ENCODE data around the gene SPOCK1. TPM values are rescaled to one million over a fixed set of nuclear protein-coding genes. Genes with fewer than 3 reads are reported as not detected.

Gene SPOCK1
- total RNA-seq, 1 donor from 2014 or later, result 0.20 TPM

DNA sequence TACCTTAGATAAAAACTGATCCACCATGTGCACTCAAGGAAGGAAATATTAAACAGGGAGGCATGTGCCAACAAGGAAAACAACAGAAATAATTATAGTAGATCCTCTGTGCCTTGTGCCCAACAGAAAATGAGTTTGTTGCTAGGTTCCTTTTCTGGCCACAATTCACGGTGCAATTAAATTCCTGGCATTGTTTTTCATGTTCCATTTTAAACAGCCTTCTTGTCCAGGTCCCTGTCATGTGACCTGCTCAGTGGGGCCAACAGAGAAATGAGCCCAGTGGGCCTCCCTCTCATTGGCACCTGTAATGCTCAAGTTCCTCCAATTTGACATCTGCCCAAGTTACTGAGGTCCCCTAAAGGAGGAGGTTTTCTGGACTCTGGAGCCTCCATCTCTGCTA, 56.5 kb downstream of the SPOCK1 start:
- peak in 1 of 2 donors; percentile 66 for DNase-seq (ENCODE audit: low read depth in 2 of 2)

DNA sequence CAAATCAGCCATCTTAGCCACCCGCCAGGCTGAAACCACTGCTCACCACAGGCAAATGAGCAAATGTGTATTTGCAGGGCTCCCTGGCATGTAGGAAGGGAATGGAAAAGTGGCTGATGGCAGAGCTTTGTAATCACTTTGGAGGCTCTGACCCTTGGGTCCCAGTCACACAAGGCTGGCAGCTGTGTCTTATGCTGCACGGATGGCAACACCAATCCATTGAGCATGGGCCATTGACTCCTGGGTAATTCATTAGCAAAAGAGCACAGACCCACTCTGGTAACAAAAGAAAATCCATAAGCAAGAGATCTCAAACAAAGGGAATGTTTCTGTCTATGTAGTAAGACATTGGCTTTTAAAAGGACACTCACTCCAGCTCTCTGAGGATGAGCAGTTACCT, 57.6 kb downstream of the SPOCK1 start:
- DNase-seq (ENCODE audit: low read depth in 2 of 2), result no peak

DNA sequence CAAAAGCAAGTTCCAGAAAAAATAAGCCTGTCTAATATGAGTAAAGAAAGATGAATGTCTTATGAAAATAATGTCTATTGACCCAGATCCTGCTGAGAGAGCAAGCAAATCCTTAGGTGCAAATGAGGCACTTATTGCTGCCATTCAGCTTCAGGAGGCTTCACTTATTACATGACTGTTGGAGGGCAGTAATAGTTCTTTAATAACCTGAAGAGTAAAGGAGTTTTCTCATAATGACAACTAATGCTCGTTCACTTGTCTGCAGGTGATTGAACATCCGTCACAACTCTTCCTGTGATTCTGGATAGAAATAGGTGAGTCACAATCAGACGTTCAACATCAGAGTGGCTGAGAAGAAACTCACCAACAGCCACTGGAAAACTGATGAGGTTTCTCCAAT, 58.3 kb downstream of the SPOCK1 start:
- DNase-seq (ENCODE audit: low read depth in 2 of 2), result no peak

DNA sequence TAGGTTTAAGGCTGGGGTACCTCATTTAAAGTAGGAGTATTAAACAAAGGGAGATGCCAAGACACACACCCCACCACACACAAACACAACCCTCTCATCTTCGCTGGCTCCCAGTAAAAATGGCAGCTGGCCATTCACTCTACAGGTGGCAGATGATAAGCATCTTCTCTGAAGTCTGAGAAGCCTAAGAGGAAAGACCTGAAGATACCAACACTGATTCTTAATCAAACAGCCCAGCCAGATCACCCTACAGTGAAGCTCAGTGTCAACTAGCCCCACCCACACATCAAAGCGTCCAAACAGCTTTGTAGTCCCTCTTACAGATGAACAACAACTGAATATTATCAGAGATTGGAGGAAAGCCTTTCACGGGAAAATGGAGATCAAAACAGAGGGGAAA, 59.5 kb downstream of the SPOCK1 start:
- DNase-seq (ENCODE audit: low read depth in 2 of 2), result no peak

DNA sequence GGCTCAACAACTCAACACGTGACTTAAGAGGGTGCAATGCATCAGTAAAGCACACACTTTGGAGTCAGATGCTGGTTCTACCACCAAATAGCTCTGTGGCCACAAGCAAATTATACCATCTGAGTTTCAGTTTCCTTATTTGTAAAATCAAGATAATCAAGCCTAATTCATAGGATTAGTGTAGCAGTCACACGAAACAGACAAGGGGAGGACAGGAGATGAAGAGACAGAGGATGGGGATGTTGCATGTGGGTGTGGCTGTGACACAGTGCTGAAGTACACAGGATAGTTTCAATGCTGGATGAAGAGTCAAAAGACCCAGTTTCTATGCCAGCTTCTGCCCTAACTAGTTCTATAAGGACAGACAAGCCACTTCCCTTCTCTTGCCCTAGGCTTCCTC, 60.2 kb downstream of the SPOCK1 start:
- DNase-seq (ENCODE audit: low read depth in 2 of 2), result no peak

DNA sequence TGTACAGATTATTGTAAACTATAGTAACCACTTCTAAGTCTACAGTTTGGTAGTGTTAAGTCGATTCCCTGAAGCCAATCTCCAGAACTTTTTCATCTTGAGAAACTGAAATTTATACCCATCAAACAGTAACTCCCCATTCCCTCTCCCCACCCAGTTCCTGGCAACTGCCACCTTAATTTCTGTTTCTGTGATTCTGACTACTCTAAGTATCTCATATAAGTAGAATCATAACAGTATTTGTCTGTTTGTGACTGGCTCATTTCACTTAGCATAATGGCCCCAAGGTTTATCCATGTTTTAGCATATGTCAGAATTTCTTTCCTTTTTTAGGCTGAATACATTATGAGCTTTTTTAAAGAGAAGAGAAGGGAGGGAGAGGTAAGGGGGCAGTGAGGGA, 61.4 kb downstream of the SPOCK1 start:
- no peak for DNase-seq (ENCODE audit: low read depth in 2 of 2)

DNA sequence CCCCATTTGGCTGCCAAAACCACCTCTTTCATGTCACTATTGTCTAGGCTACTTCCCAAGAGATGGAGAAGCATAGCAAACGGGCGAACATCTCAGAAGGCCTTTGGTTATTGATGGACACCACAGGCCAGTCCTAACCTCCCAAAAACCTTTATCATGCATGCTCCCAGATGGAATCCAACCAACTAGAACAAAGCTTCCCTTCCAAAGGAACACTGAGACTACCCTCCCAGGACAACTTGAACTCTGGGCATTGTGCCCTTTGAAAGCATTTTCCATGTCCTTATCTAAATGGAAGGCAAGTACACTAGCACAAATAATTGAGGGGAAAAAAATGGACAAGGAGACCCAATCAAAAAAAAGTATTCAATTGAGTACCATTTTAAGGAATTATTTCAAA, 65.6 kb downstream of the SPOCK1 start:
- DNase-seq (ENCODE audit: low read depth in 2 of 2), result no peak

DNA sequence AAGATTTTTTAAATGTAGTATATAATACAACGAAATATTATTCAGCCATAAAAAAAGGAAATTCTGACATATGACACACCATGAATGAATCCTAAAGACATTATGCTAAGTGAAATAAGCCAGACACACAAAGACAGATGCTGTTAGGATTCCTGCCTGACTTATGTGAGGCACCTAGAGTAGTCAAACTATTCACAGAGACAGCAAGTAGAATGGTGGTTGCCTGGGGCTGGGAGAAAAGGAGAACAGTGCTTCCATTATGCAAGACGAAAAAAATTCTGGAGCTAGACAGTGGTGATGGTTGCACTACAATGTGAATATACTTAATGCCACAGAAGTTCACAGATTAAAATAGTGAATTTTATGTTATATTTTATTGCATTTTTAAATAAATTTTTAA, 66.8 kb downstream of the SPOCK1 start:
- DNase-seq (ENCODE audit: low read depth in 2 of 2), result no peak

DNA sequence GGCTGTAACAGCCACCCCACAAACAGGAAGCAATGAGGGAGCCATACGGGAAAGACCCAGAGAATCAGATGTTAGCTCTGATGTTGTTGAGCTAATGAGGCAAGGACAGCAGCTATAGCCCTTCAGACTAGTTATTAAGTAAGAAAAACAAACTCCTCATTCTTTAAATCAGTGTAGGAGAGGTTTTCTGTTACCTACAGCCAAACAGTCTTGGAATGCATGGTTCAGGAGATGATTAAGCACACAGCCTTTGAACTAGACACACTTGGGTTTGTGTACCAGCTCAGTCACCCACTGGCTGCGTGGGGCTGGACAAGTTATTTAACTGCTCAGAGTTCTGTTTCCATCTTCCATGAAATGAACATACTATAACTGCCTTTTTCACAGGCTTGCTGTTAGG, 68.1 kb downstream of the SPOCK1 start:
- no peak for DNase-seq (ENCODE audit: low read depth in 2 of 2)

DNA sequence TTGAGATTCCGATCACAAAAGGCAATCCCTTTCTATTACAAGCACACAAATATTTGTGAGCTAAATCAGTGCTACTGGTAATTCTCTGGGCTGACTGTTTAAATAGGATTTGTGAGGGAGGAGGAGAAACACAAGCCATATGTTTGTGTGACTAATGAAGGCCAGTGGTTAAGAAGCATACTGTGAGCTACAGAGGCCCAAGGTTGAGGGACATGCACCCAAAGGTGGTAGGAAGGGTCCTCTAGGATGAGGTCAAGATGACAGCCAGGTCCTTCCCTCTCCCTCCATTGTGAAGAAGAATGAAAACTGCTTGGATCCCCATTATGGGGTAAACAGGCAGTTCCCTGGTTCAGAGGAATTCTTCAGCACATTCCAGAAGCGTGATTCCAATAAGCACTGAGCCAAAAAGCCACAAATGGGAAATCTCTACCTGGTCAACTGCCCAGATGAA, 83.9 kb downstream of the SPOCK1 start:
- DNase-seq (ENCODE audit: low read depth in 2 of 2), result peak in 1 of 2 donors; percentile 5

DNA sequence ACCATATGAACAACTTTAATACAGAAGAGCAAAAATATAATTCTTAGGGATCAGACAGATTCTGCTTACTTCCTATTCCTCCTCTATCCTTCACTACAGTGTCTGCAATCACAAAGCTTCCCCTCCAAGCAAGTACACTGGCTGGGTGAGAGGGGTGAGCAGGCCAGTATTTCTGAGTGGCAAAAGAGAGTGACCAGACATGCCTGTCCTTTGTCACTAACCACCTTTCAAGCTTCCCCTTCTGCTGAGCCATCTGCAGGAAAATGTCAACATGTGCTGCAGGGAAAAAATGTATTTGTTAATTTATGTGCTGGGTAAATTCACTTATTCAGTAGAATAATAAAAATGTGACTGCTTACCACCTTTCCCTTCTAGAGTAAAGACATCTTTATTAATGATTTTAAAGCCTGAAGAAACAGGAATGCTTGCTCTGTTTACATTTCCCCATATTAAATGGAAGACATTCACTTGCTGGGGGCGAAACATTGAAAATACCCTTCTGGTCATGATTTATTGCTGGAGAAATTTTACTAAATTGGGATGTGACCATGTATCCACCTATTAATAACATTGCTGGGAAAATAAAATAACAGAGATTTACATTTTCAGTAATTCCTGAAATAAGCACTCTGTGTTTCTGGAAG, 84.9 kb downstream of the SPOCK1 start:
- DNase-seq (ENCODE audit: low read depth in 2 of 2), result no peak

DNA sequence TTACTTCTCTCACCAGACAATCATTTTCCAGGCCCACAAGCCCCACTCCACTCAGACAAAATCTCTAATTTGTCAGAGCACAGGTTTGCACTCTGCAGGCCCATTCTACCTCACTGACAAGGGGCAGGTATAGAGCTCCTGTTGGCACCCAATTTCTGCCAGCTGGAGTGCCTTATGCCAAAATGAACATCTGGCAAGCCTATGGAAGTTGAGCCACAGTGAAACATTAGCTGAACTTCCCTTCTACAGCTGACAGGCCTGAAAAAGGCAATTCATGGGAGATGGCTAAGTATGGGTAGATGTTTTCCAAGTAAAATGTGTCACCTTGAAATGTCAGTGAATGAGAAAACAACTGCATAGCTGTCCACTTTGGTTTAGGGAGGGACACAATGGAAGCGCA, 87.0 kb downstream of the SPOCK1 start:
- DNase-seq (ENCODE audit: low read depth in 2 of 2), result no peak

DNA sequence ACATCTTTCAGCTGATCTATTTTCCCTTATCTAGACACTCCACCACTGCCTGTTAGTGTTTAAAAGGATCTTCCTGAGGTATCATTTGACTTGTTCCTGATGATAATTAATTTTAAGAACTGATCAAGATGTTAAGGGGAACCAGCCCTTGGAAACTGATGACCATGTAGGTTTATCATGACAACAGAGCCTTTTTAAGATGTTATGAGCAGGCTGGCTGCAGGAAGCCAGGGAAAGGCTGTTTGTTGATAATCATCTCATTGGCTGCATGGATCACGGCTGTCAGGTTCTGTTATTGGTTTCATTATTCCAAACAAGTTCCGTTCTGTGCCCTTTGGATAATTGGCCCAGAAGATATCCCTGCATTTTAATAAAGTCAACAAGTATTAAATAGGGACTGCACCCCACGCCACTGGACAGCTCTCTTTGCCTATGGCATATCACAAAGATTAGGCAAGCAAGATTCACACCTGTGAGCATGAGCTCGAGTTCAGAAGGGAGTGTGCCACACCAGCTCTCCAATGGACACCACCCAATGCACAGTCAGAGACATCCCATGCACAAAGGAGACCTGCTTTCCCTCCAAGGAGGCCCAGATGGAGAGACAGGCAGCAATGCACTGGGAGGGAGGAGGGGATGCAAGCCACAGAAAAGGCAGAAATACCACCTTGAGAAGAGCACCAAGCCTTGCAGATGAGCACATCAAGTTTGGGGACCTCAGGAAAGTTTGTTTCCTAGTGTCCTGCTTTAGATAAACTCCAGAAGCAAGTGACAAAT, 88.7 kb downstream of the SPOCK1 start:
- no peak for DNase-seq (ENCODE audit: low read depth in 2 of 2)

DNA sequence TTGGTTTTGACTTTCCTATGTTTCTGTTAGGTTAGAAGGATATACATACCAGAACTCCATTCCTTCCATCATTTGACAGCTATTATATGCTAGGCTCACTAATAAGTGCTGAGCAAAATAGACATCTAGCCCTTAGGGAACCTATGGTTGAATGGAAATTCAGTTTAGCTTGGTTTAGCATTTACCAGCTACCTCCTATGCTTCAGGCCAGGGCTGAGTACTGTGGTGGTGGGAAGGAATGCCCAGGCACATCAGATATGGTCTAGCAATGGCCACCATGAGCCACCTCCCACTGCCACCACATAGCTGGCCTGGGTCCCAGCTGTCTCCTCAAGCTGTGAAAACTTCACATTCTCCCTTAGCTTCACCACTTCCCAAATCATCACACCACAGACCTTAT, 89.4 kb downstream of the SPOCK1 start:
- no peak for DNase-seq (ENCODE audit: low read depth in 2 of 2)

DNA sequence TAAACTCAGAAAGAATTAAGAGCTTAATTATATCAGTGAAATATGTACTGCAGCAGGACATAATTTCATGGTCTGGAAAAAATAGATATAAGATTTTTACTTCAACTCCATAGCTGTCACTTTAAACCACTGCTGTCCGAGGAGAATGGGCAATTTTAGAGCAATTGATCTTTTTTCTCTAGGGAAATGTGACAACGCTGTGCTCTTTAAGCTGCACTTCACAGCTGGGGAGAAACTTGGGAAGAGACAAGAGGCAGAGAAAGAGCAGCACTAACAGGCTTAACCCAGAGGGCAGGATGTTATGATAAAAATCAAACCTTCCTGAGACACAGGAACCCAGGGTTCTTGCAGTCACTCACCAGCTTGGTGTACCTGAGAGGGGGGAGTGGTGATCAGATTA, 92.0 kb downstream of the SPOCK1 start:
- no peak for DNase-seq (ENCODE audit: low read depth in 2 of 2)

DNA sequence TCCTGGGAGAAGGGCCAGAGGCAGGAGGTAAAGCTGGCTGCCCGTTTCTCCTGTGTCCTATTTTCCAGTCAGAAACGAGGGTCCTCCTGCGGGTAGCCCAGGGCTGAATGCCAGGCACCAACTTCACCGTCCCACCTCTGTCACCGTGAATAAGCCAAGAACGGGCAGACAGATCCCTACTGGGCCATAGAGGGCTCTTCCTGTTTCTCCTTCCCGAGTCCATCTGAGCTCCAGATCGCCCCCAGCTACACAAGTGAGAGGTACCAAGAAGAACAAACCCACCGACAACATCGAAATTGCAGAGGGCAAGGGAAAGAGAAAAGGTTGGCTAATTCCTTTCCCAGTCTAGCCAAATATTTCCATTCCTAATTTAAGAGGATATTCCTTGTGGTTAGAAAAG, 93.7 kb downstream of the SPOCK1 start:
- no peak for DNase-seq (ENCODE audit: low read depth in 2 of 2)

DNA sequence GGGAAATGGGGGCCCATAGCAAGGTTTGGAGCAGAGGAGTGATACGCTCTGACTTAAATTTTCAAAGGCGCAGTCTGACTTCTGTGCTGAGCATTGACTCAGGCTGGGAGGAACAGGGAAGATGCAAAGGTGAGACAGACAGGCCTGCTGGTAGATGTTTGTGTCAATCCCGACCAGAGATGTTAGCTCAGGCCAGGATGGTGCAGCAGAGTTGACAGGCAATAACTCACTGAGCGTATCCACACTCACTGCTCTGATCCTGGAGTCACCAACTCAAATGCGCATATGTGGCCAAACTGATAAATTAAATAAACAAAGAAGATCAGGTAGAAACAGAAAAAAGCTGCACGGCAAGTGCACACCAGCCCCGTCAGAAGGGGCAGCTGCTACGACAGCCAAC, 95.3 kb downstream of the SPOCK1 start:
- DNase-seq (ENCODE audit: low read depth in 2 of 2), result no peak

DNA sequence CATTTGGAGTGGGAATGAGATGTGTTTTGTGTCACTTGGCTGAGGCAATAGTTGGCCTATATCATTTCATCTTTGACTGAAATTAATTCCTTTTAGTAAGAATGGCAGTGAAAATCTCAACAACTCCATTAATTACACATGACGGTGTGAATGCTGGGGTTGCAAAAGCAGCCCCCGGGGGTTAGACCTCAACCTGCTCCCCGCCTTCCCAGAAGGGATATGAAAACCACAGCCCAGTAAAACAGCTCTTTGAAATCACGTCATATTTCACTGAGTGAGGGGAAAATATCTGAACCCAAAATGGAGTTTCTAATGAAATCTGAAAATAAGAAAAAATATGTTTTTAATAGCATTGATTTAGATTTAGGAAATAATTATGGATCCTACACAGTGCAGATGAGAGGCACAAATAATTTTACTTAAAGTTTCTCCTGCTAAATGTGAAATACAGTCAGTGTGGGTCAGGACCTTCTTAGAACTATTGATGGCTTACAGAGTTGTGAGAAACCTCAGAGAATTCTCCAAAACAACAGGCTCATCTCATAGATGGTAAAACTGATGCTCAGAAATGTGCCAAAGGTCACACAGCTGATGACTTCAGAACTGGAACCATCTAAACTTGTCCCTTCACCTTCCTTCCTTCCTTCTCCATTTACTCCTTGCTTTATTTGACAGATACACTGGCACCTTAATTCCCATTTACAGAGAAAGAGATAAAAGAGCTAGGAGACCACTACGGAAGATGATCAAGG, 96.5 kb downstream of the SPOCK1 start:
- no peak for DNase-seq (ENCODE audit: low read depth in 2 of 2)

DNA sequence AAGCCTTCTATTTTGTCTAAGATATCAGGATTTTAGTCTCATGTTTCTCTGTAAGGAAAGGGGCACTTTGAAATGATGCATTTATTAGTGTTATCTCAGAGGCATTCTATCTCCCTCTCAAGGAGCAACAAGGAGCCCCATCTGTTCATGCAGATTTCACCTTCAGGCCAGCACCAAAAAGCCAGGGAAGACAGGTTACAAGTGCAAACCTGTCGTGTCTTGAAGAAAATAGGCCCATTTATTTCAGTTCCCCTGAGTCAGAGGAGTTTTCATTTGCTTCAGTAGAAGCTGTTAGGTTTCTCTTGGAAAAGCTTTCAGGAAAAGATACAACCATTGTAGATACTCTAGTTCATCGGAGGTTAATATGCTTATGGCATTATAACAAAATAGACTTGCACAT, 97.2 kb downstream of the SPOCK1 start:
- no peak for DNase-seq (ENCODE audit: low read depth in 2 of 2)

DNA sequence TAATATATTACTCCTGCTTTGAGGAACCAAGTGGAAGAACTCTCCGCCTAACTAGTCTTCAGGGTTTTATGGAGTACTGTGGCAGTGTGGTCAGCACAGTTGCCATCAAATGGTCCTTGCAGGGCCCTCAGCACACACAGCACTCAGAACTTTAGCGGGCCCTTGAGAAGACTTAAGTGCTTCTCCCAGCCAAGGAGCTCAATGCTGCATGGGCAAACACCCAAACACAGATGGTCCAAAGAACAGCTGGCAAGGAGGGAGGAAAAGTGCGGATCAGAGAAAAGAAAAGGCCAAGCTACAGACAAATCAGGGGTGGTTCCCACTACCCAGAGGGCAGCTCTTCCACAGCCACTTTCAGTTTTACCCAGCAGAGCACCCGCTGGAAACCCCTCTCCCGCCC, 98.6 kb downstream of the SPOCK1 start:
- DNase-seq (ENCODE audit: low read depth in 2 of 2), result no peak

DNA sequence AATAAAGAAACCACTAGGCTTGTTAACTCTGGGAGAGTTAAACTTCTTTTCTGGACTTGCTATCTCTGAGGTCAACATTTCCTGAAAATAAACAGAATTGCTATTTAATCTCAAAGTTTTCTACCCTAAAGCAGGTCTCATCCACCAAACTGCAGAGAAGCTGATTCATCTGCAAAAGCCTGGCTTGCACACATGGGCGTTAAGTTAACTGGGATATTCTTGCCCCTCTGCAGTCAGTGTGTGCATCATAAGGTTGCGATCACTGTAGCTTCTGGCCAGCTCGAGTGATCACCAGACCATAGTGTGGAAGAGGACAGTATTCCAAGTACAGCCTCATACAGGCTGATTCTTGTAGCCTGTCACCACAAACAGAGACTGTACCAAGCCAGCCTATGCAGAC, 99.2 kb downstream of the SPOCK1 start:
- DNase-seq (ENCODE audit: low read depth in 2 of 2), result no peak

DNA sequence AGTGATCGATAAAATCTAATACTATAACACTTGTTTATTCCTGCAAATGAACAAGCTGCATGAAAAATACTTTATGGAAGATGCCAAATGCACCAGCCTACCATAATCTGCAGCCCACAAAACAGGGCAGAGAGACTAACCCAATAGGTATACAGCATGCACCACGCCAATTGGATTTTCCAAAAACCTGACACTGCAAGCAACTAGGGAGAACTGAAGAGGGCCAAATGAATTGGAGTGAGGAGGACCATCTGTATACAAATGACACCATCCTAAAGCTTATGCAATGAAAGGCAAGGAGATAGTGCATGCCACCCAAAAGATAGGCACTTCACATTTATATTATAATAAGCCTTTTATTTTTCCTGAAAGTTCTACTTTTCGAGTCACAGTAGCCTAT, 100.4 kb downstream of the SPOCK1 start:
- DNase-seq (ENCODE audit: low read depth in 2 of 2), result no peak

DNA sequence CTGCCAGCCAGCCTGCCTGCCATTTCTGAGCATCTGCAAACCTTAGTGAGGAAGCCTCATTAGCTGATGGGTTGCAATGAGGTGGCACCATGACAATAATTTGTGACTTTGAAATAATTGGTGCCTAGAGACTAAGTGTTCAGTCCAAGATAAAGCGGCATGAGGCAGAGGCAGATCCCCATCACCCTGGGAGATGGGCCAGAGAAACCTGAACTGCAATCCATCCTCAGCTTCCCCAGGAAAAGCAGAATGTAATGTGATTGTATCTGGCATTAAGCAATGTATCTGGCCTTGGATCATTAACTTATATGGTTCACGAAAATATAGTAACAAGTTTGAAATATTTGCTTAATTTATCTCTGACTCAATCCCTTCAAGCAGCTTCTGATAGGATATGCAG, 101.0 kb downstream of the SPOCK1 start:
- no peak for DNase-seq (ENCODE audit: low read depth in 2 of 2)

Measured in lung microvascular endothelial cell (primary cell).